GM23338 (cell line): ENCODE measurements around the gene PDZK1IP1.

Experiments used
- EZH2 ChIP-seq: fragments of 200-600 bp; sonication (generic); IDR thresholded peaks from one replicate; pipeline ENCODE4 v1.8.0; 2017; ENCODE audit warnings: antibody characterized with exemption, mild to moderate bottlenecking, low read depth; ENCODE audit not compliant: unreplicated experiment
- JUNB ChIP-seq: IDR thresholded peaks from one replicate; pipeline ENCODE4 v1.6.1; 2016; ENCODE audit warnings: antibody characterized with exemption; ENCODE audit not compliant: unreplicated experiment
- POLR2AphosphoS5 ChIP-seq: IDR thresholded peaks from 2 replicates; pipeline ENCODE4 v1.6.1; 2016; ENCODE audit warnings: antibody characterized with exemption, low read depth
- TF ChIP-seq, protein P1 (sequence below), 2 experiments: fragments of 200-600 bp in 1 of 2; sonication (generic) in 1 of 2; conservative IDR thresholded peaks; 2 replicates each; pipeline versions ENCODE4 v1.5.1 to v1.6.1; 2016 to 2017; ENCODE audit warnings: antibody characterized with exemption in 2 of 2, low read depth in 2 of 2, mild to moderate bottlenecking in 2 of 2, moderate library complexity in 1 of 2
- TF ChIP-seq, protein P2 (sequence below): fragments of 250-450 bp; sonication (Bioruptor Pico); IDR thresholded peaks from 2 replicates; pipeline ENCODE4 v1.5.0; 2020; ENCODE audit warnings: mild to moderate bottlenecking, moderate library complexity

DNA sequence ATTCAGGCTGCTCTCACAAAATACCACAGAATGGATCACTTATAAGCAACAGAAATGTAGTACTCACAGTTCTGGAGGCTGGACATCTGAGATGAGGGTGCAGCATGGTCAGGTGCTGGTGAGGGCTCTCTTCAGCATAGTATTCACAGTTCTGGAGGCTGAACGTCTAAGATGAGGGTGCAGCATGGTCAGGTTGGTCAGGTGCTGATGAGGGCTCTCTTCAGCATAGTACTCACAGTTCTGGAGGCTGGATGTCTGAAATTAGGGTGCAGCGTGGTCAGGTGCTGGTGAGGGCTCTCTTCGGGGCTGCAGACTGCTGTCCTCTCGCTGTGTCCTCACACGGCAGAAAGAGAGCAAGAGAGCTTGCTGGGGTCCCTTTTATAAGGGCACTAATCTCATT, 17.1 kb downstream of the PDZK1IP1 start:
- TF ChIP-seq, protein P1, sequence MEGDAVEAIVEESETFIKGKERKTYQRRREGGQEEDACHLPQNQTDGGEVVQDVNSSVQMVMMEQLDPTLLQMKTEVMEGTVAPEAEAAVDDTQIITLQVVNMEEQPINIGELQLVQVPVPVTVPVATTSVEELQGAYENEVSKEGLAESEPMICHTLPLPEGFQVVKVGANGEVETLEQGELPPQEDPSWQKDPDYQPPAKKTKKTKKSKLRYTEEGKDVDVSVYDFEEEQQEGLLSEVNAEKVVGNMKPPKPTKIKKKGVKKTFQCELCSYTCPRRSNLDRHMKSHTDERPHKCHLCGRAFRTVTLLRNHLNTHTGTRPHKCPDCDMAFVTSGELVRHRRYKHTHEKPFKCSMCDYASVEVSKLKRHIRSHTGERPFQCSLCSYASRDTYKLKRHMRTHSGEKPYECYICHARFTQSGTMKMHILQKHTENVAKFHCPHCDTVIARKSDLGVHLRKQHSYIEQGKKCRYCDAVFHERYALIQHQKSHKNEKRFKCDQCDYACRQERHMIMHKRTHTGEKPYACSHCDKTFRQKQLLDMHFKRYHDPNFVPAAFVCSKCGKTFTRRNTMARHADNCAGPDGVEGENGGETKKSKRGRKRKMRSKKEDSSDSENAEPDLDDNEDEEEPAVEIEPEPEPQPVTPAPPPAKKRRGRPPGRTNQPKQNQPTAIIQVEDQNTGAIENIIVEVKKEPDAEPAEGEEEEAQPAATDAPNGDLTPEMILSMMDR (conservative IDR thresholded peaks at IDR 0.05; ENCODE audit: low read depth in 2 of 2) = no peak
- TF ChIP-seq POLR2AphosphoS5 (no peak), EZH2 (no peak), JUNB (no peak)
- TF ChIP-seq, protein P2, sequence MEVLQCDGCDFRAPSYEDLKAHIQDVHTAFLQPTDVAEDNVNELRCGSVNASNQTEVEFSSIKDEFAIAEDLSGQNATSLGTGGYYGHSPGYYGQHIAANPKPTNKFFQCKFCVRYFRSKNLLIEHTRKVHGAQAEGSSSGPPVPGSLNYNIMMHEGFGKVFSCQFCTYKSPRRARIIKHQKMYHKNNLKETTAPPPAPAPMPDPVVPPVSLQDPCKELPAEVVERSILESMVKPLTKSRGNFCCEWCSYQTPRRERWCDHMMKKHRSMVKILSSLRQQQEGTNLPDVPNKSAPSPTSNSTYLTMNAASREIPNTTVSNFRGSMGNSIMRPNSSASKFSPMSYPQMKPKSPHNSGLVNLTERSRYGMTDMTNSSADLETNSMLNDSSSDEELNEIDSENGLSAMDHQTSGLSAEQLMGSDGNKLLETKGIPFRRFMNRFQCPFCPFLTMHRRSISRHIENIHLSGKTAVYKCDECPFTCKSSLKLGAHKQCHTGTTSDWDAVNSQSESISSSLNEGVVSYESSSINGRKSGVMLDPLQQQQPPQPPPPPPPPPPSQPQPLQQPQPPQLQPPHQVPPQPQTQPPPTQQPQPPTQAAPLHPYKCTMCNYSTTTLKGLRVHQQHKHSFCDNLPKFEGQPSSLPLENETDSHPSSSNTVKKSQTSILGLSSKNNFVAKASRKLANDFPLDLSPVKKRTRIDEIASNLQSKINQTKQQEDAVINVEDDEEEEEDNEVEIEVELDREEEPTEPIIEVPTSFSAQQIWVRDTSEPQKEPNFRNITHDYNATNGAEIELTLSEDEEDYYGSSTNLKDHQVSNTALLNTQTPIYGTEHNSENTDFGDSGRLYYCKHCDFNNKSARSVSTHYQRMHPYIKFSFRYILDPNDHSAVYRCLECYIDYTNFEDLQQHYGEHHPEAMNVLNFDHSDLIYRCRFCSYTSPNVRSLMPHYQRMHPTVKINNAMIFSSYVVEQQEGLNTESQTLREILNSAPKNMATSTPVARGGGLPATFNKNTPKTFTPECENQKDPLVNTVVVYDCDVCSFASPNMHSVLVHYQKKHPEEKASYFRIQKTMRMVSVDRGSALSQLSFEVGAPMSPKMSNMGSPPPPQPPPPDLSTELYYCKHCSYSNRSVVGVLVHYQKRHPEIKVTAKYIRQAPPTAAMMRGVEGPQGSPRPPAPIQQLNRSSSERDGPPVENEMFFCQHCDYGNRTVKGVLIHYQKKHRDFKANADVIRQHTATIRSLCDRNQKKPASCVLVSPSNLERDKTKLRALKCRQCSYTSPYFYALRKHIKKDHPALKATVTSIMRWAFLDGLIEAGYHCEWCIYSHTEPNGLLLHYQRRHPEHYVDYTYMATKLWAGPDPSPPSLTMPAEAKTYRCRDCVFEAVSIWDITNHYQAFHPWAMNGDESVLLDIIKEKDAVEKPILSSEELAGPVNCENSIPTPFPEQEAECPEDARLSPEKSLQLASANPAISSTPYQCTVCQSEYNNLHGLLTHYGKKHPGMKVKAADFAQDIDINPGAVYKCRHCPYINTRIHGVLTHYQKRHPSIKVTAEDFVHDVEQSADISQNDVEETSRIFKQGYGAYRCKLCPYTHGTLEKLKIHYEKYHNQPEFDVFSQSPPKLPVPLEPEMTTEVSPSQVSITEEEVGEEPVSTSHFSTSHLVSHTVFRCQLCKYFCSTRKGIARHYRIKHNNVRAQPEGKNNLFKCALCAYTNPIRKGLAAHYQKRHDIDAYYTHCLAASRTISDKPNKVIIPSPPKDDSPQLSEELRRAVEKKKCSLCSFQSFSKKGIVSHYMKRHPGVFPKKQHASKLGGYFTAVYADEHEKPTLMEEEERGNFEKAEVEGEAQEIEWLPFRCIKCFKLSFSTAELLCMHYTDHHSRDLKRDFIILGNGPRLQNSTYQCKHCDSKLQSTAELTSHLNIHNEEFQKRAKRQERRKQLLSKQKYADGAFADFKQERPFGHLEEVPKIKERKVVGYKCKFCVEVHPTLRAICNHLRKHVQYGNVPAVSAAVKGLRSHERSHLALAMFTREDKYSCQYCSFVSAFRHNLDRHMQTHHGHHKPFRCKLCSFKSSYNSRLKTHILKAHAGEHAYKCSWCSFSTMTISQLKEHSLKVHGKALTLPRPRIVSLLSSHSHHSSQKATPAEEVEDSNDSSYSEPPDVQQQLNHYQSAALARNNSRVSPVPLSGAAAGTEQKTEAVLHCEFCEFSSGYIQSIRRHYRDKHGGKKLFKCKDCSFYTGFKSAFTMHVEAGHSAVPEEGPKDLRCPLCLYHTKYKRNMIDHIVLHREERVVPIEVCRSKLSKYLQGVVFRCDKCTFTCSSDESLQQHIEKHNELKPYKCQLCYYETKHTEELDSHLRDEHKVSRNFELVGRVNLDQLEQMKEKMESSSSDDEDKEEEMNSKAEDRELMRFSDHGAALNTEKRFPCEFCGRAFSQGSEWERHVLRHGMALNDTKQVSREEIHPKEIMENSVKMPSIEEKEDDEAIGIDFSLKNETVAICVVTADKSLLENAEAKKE (CRISPR knock-in tag) = no peak
